Stimulated activated CD4-positive, alpha-beta T cell treated with anti-CD3 and anti-CD28 coated beads, Interleukin-4, amount 100 ng/mL, for 24 hours (primary cell): Measurements from ENCODE around the gene LHFPL3.

Source experiments
- DNase-seq: peaks from one replicate; pipeline ENCODE4 v3.0.0-alpha.2; 2020

Gene LHFPL3

GRCh38 chr7:104807671-104808070 is 479.3 kb downstream of the LHFPL3 start:
- DNase-seq = no peak

DNA sequence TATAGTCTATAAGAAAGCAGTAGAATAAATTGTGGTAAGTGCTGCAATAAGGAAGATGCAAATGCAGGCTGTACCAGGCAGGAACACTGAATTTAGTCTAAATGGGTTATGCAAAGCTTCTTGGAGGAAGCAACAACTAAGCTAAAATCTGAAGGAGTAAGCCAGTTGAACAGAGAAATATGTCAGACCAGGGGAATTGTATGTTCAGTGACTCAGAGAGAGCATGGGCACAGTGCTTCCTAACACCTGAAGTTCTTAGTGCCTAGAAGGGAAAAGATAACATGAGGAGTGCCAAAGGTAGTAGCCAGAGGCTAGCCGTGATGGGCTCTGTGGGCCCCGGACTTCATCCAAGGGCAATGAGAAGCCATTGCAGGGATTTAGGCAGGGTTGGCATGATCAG is 481.5 kb downstream of the LHFPL3 start:
- DNase-seq = no peak

GRCh38 chr7:104814126-104814525 is 485.7 kb downstream of the LHFPL3 start:
- no peak for DNase-seq

DNA sequence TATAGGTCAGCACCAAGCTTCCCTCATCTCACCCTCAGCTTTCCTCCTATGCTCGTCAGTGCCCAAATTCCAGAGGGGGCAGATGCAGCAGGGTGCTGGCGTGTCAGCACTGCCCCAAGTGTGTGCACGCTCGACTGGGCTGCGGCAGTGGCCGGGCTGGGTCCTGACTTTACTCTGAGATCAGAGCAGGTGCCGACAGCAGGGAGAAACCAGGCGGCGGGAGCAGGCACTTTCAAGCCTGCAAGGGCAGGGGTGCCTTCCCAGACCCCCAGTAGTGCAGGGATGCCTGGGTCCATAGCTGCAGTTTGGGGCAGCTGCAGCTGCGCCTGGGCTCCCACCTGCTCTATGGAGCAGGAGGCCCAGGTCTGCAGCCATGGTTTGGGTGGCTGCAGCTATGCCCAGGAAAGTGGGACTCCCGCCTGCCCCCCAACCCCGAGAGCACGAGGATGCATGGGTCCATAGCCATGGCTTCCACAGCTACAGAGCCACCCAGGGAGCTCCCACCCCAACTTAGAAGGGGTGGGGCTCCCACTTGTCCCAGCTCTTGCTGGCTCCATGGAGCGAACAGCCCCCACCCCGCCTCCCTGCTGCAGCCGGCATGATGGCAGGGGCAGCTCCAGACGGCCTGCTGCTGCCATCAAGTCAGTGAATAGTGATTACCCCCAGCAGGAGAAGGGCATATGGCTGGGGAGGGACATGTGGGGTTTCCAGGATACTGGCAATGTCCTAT is 486.4 kb downstream of the LHFPL3 start:
- no peak for DNase-seq

- no peak for DNase-seq
These were observed 488.1 kb downstream of the LHFPL3 start for GRCh38 chr7:104816537-104816936.

- DNase-seq = no peak
These were observed 490.8 kb downstream of the LHFPL3 start for GRCh38 chr7:104818961-104819880.

DNA sequence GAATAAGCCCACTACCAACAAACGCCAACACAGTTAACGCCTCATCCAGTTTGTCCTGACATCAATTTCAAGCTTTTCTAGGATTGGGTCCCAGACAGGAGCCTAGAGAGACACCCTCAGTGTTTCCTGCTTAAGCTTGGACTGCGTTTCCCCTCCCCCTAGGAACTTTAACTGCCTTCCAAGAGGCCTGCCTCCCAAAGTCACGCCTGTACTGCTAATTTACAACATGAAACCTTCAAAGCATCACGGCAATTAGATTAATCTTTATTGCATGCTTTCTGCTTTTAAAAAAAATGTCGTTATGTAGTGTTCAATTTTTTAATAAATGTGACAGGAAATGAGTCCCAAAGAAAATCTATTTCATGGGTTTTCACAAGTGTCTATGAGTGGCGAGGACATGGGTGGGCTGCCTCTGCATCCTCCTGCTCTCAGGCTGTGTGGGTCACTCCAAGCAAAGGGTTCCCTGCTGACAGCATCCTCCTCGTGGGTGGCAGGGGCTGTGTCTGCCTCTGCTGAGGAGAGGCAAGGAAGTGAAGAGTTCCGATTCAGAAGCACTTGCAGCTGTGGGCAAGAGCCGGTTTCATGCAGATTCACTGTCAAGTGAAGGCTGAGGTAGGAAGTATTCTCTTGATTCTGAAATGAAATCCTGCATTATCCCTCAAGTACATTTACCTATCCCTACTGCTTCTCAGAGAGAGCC is 492.6 kb downstream of the LHFPL3 start:
- no peak for DNase-seq

DNA sequence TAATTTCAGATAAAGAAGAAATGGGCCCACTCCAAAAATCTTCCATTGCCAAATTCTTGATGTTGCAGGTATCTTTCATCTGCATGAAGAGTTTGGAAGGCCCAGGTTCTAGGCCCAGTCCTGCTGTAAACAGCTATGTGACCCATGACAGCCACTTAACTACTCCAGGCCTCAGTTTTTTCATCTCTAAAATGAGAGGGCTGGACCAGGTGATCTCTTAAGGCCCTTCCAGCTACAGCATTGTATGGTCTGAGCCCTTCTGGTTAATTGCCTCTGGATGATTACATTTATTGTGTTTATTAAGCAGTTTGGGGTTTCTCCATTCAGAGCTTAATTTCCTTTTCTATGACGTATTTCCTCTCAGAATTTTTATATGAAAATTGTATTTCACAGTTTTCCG is 494.8 kb downstream of the LHFPL3 start:
- DNase-seq = no peak

- DNase-seq = no peak
These were observed 496.7 kb downstream of the LHFPL3 start for GRCh38 chr7:104825099-104825498.

- DNase-seq = no peak
These were observed 497.7 kb downstream of the LHFPL3 start for GRCh38 chr7:104826135-104826534.

DNA sequence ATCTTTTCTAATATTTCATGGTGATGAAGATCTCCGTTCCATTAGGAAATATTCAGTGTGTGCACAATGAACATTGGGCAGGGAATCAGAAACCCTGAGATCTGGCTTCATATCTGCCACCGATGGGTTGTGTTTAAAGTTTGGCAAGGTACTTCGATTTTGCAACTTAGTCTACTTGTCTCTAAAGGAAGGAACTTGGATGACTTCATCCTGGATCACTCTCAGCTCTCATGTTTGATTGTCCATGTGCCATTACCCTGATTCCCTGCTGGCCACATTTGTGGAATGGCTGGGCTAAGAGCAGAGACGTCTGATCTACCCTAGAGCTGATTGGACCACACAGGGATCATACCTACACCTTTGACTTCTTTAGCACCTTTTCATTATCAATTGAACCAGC is 508.6 kb downstream of the LHFPL3 start:
- no peak for DNase-seq

GRCh38 chr7:104838537-104839299 is 510.3 kb downstream of the LHFPL3 start:
- DNase-seq = no peak

GRCh38 chr7:104839842-104840241 is 511.4 kb downstream of the LHFPL3 start:
- no peak for DNase-seq

DNA sequence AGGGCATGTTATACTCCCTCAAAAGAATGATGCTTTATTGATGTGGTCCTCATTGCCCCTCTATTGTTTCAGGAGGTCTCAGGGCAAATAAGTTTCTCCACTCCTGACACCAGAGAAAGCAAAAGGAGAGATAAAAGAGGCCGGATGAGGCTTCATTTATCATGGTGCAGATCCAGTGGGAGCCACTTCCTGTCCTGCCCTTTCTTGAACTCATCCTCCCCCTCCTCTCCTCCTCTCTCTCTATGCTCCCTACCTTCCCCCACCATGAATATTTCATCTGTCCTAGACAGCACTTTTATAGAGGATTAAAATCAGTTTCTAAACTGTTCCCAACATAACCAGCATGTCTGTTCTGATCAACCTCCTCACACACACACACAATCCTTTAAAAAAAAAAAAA is 513.4 kb downstream of the LHFPL3 start:
- DNase-seq = no peak

DNA sequence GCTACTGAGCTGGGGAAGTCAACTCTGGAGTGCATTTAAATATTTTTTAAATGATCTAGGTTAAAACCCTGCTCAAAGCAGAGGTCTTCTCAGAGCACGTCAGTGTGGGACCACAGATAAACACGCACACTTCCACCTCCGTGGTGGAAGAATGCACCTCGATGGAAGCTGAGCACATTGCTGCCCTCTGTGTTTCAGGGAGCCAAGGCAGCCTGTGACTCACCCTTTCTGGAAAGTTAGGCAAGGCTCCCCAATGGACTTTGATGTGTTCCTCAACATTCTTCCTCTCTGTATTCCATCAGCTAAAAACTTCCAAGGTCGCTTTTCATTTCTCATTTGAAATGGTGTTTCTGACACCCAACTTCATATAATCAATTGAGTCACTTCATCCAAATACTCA is 514.8 kb downstream of the LHFPL3 start:
- no peak for DNase-seq

DNA sequence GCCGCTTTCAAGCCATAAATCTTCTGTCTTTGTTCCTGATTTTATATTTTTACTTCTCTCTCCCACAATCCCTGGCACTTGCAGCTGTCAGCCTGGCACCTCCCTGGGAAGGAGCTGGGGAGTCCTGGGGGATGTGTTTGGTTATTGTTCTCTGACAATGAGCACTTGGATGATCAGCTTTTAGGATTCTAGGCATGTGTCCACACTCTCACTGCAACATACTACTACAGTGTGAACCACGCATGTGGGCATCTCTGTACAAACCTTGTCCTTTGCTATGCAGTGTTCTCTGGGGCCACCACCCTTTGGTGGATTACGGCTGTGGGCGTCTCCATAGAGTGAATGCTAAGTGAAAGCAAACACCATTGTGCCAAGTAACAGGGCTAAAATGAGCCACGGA is 517.2 kb downstream of the LHFPL3 start:
- no peak for DNase-seq

DNA sequence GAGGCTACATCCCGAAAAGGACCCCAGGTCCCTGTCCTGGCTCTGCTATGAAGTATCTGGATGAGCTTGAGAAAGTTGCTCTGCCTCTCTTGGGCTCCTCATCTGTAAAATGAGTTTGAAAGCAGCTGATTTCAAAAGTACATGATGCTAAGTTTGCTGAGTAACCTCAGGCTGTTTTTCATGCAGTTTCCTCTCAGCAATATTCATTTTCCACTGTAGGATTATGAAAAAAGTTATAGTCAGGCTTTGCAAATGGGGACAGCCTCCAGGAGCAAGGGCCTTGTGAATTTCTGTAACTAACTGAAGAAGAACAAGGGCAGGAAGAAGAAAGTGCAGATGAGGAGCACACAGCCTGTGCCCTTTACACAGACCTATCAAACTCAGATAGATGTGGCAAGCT is 518.3 kb downstream of the LHFPL3 start:
- DNase-seq = no peak

GRCh38 chr7:104848138-104848990 is 520.0 kb downstream of the LHFPL3 start:
- peak; percentile 62 for DNase-seq

- DNase-seq = no peak
These were observed 522.0 kb downstream of the LHFPL3 start for GRCh38 chr7:104850374-104850773.

- no peak for DNase-seq
These were observed 522.9 kb downstream of the LHFPL3 start for GRCh38 chr7:104851268-104851667.

GRCh38 chr7:104852386-104852785 is 524.0 kb downstream of the LHFPL3 start:
- no peak for DNase-seq

DNA sequence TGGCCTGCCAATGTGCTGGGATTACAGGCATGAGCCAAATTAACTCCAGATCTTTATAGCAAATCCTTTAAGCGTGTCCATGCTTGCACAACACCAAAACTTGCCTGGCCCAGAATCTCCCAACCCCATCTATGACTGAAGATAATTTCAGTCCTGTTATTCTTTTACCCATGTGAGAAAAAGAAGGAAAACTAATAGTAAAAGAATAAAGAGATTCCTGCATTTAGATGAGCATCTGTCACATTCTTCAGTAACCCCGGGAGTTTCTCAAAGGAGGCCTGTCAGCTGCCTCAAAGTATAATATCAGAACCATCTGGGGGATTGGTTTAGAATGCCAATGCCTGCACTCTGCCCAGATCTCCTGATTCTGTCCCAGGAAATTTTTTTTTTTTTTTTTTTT is 527.5 kb downstream of the LHFPL3 start:
- no peak for DNase-seq
